HG02798 (cell line): Measurements from ENCODE around the gene FARSB.
A peak's percentile ranks its signal among the peaks of the same experiment; 100 is the strongest.

Experiments
- ATAC-seq: cut with Tn5 transposase; IDR thresholded peaks from one replicate; pipeline ENCODE4 v1.9.1; 2021; ENCODE audit warnings: mild to moderate bottlenecking; ENCODE audit not compliant: unreplicated experiment, poor library complexity

The FARSB gene

GRCh38 chr2:222563106-222563718, 92.7 kb downstream of the FARSB start:
- ATAC-seq, result no peak

GRCh38 chr2:222561817-222562645, 93.9 kb downstream of the FARSB start:
- ATAC-seq, result peak; percentile 82

- ATAC-seq, result no peak
These were observed 94.7 kb downstream of the FARSB start for GRCh38 chr2:222561151-222561550.

DNA sequence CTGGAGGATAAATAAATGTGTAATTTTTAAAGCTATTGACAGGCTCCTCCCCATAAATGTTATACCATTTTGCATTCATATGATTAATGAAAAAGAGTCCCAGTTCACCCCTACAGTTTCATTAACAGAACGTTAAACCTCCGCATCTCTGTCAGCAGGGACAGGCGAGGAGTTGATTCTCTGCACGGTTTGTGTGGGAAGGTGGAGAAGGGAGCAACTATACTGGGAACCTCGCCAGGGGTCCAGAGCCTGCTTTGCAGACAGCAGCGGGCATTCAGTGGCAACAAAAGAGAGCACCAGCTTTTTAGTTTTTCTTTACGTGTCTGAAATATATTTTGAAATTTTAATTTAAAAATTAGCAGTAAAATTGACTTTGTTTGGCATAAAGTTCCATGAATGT, 101.4 kb downstream of the FARSB start:
- ATAC-seq, result no peak

DNA sequence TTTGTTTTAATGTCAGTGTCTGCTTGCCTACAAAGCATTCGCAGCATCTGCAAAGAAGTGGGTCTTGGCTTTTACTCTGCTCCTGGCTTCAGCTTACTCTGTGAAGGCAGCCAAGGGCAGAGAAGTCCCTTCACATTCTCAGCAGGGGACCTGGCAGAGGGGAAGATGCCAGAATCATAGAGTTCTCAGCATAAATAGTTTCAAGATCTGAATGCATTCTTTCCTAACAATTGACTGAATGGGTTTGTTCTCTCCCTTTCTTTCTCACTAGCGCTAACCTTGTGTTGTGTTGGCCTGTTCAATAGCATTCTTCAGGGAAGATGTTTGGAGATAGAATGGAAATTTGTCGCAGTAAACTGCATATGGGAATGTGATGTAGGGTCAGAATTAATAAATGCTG, 106.9 kb downstream of the FARSB start:
- ATAC-seq, result no peak

DNA sequence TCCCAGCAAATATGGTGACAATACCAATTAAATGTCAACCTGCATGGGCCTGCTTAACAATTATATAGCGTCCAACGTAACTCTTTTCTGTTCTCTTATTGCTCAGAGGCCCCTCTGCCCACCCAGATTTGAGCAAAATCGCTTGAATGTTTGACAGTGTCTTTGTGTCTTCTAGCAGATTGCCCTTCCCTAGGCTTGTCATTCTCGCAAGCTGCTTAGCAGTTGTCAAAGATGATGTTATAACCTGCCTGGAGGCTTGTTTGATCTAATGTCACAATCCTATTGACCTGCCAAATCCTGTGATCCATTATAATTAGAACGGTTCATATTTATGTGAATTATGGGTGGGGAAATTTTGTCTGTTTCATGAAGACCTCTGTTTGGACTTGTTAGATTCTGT, 108.8 kb downstream of the FARSB start:
- ATAC-seq, result no peak

DNA sequence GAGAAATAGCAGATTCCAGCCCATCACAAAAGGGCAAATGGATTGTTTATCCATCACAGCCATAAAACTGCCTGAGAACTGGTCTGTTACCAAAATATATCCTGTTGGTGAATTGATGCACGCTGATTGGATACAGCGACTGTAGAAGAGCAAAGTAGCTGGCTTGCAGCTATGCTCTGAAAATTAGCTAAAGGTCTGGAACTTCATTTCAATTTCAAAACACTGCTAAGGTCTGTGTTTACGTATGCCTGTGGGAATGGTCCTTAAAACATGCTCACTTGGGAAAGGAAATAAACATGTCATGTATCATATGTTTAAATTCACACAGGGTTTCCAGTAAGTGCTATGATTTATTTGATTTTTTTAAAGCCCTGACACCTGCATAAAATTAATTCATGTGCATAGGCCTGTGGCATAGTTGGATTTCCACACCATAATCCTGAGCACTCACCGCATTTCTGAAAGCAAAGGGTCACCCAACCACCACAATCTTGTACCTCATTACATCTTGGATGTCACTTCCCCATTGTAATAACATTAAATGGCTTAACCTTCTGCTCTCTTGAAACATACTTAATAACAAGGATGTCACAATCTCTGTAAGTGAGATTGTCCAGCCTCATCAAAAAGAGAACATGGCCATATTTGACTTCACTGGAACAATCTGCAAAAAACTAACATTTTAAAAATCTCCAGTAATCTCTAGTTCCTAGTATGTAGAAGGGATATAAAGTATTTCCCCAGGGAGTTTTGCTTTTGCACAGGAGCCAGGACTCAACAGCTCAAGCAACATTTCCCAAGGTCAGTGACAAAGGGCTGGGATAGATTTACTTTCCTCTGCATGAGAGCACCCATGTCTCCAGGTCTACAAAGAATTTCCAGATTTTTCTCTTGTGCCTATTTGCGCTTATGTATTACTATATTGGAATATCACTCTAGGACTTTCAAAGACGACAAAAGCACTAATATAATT, 109.8 kb downstream of the FARSB start:
- ATAC-seq, result no peak

DNA sequence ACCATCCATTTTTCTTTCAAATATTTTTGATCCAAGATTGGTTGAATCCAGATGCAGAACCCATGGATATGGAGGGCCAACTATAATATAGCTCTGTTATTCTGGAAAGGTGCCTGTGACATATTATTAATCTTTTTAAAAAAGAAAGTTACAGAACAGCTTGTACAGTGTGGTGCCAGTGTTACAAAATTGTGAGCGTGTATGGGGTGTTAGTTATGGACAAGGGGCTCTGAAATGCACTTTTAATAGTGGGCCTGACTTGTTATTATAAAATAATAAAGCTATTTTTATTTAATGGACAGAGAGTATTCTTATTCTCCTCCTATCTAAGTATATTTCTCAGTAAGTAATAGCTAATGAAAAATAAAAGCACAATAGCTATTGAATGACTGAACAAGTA, 111.2 kb downstream of the FARSB start:
- no peak for ATAC-seq

- ATAC-seq, result peak; percentile 66
These were observed 117.4 kb downstream of the FARSB start for GRCh38 chr2:222538535-222538934.

GRCh38 chr2:222535477-222535876, 120.4 kb downstream of the FARSB start:
- ATAC-seq, result no peak

- ATAC-seq, result no peak
These were observed 123.6 kb downstream of the FARSB start for GRCh38 chr2:222532315-222532714.

DNA sequence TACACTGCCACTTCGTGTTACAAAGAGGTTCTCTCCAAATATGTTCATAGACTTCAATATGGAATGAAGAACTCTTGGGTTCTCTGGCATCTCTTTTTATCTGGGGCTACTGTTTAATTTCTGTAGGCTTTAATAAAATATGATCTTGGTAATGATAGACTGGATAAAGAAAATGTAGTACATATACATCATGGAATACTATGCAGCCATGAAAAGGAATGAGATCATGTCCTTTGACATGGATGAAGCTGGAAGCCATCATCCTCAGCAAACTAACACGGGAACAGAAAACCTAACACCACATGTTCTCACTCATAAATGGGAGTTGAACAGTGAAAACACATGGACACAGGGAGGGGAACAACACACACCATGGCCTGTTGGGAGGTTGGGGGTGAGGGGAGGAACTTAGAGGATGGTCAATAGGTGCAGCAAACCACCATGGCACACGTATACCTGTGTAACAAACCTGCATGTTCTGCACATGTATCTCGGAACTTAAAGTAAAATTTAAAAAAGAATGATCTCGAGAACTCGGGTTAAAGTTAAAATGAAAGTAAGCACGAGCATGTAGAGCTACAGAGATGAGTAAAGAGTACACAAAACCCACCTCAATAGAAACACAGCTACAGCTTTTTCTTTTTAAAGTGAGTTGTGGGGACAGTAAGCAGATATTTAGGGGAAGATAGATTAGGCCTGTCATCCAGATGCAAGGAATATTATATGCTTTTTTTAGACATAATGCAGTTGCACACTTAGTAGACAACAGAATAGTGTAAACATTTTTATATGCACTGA, 129.2 kb downstream of the FARSB start:
- ATAC-seq, result peak; percentile 48

GRCh38 chr2:222525811-222526210, 130.1 kb downstream of the FARSB start:
- no peak for ATAC-seq

- peak; percentile 53 for ATAC-seq
These were observed 131.9 kb downstream of the FARSB start for GRCh38 chr2:222523783-222524544.

DNA sequence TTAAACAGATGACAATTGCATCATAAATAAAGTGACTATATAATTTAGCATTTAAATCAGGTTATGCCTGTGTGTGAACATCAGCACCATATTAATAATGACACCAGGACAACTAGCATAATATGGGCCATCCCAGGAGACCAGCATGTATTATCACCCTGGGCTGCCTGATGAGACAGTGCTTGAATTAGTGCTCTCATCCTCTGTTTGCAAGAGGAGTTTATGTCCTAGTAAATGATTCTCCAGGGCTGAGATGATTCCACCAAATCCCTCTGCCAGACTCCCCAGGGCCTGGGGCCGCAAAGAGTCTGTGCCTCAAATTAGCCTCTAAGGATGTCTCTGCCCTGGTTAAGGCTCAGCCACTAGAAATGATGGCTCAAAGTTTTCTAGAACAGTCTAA, 133.8 kb downstream of the FARSB start:
- ATAC-seq, result no peak

DNA sequence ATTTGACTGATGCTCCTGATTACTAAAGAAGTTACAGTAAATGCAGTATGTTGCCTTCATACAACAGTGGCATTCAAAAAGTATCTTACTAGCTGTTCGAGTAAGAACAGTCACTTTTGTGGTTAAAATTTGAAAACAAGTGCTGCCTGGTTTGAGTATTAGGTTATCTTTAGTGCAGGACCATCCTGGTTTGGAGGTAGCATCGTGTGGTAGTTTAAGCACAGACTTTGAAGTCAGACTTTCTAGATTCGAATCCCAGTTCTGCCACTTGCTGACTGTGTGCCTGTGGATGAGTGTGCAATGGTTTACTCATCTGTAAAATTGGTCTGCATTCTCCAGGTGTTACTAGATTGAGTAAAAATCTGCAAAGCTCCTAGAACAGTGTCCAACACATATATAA, 134.8 kb downstream of the FARSB start:
- ATAC-seq, result peak; percentile 66
